ENCODE measurements around the gene OSGEP. TPM values are rescaled to one million over a fixed set of nuclear protein-coding genes. Genes with fewer than 3 reads are reported as not detected.

Gene OSGEP
- total RNA-seq, 2 experiments from 2014 or later = 35.7 to 36.8 TPM

DNA sequence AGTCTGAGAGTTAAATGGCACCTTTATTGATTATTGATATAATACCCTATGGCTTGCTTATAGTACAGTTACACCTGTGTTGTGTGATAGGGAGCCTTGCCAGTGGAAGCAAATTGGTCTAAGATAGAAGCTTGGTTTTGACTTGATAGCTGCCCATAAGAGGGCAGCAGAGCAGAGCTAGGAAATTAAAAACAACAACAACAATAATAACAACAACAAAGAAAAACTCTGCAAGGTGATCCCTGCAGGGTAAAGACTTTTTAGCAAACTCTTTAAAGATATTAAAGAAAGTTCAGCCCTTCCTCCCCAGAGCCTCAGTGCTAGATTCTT lies 32.7 kb upstream of the OSGEP start:
- Mint-ChIP-seq H3K4me3 (no peak overlapping the region), H3K4me1 (ENCODE audit: low read depth) (peaks cover 52% of the 10 kb centered on the region), H3K9me3 (no peaks in the 10 kb centered on the region), H3K27ac (no peak overlapping the region), H3K36me3 (ENCODE audit: low read depth) (no peaks in the 10 kb centered on the region), H3K27me3 (ENCODE audit: low read depth) (no peaks in the 10 kb centered on the region)
- intact Hi-C loops (cut with micrococcal nuclease) = no loop called here
- DNase-seq = no peak
- CTCF ChIA-PET = interaction anchor here (0.7 to 2.0 kb wide), 6 partner anchors 9 to 120 kb away, joined by 3 to 7 read pairs (median 3); partner anchors contain the start of gene PNP

DNA sequence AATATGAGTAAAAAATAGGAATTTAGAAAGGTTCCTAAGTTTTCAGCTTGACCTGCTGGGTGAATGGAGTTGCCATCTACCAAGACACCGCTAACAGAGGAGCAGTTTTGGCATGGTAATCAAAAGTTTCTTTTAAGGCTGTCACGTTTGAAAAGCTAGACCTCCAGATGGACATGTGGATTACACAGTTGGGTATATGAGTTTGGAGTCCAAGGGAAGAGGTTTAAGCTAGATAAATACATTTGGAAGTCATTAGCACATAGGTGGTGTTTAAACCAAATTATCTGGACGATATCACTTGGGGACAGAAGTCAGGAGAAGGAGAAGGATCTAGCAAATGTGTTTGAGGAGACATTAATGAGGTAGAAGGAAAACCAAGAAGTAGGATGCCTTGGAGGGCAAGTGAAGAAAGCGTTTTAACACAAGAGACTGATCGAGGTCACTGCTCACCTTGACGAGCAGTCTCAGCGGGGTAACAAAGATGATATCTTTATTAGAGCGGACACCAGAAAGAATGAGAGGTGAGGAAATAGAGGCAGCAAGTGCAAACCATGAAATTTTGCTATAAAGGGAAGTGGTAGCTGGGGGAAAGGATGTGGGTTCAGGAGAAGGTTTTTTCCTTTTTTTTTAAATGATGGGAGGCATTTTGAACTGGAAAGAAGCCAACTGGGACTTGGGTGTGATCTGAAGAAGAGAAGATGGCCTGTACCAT lies 32.2 kb upstream of the OSGEP start:
- DNase-seq = no peak
- CTCF ChIA-PET = interaction anchor here (1.2 to 2.0 kb wide), 5 partner anchors 9 to 121 kb away, joined by 3 to 7 read pairs (median 3); partner anchors contain the start of gene PNP
- H3K36me3 Mint-ChIP-seq (ENCODE audit: low read depth) = no peaks in the 10 kb centered on the region
- H3K27me3 Mint-ChIP-seq (ENCODE audit: low read depth) = no peaks in the 10 kb centered on the region
- intact Hi-C loops (cut with micrococcal nuclease) = no loop called here
- H3K4me1 Mint-ChIP-seq (ENCODE audit: low read depth) = peaks cover 51% of the 10 kb centered on the region
- H3K9me3 Mint-ChIP-seq = no peaks in the 10 kb centered on the region
- no peak overlapping the region for H3K4me3 Mint-ChIP-seq
- no peak overlapping the region for H3K27ac Mint-ChIP-seq

DNA sequence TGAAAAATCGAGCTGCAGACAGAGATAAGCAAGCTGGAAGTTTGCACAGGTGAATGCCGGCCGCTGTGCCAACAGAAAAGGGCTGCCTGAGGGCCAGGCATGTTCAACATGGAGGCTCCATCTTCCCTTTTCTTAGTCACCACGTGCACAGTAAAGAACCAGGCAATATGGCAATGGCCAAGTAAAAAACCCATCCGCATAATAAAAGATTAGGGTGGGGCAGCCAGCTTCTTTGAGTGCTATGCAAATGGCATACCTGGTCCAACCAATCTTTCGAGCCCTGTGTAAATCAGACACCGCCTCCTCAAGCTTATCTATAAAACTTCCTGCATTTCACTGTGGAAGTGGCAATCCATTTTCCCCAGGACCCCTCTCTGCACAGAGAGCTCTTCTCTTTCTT lies 31.3 kb upstream of the OSGEP start:
- Mint-ChIP-seq H3K36me3 (ENCODE audit: low read depth) (no peaks in the 10 kb centered on the region), H3K9me3 (no peaks in the 10 kb centered on the region), H3K4me3 (no peak overlapping the region), H3K27ac (no peak overlapping the region), H3K4me1 (ENCODE audit: low read depth) (peaks cover 44% of the 10 kb centered on the region), H3K27me3 (ENCODE audit: low read depth) (no peaks in the 10 kb centered on the region)
- intact Hi-C loops (cut with micrococcal nuclease) = no loop called here
- CTCF ChIA-PET = no interaction called here
- no peak for DNase-seq

DNA sequence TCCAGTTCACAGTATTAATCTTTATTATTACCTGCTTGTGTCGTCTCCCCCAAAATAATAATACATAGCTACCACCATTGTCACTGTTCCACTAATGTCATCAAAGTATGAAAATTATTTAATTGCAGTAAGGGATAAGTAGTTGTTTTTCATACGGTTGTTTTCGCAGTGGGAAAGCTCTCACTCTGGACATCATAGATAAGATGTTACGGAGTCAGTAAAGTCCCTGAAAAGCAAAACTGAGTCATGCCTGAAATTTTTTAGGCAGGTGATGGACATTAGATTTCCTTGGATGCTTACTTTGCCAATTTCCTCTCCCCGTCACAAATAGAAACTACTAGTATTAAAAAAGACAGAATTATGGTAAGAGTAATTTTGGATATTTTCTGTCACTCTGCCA lies 27.8 kb upstream of the OSGEP start:
- Mint-ChIP-seq H3K9me3 (no peaks in the 10 kb centered on the region), H3K27ac (no peak overlapping the region), H3K4me3 (no peak overlapping the region), H3K36me3 (ENCODE audit: low read depth) (peaks cover 14% of the 10 kb centered on the region), H3K27me3 (ENCODE audit: low read depth) (no peaks in the 10 kb centered on the region), H3K4me1 (ENCODE audit: low read depth) (peaks cover 25% of the 10 kb centered on the region)
- no peak for DNase-seq
- intact Hi-C loops (cut with micrococcal nuclease) = no loop called here
- CTCF ChIA-PET = interaction anchor here (1.2 to 1.3 kb wide), 3 partner anchors 27 to 155 kb away, joined by 3 to 6 read pairs (median 3); partner anchors contain the start of gene APEX1

DNA sequence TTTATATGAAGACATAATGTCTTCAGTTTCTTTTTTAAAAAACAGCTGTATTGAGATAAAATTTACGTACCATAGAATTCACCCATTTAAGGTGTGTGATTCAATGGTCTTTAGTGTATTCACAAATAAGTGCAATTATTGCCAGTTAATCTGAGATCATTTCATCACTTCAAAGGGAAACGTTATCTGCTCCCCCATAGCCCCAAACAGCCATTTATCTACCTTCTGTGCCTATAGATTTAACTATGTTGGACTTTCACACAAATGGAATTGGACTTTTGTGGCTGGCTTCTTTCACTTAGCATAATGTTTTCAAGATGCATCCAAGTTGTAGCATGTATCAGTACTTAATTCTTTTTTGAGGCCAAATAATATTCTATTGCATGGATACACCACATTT lies 24.3 kb upstream of the OSGEP start:
- intact Hi-C loops (cut with micrococcal nuclease) = no loop called here
- Mint-ChIP-seq H3K36me3 (ENCODE audit: low read depth) (peaks cover 48% of the 10 kb centered on the region), H3K4me1 (ENCODE audit: low read depth) (peaks cover 52% of the 10 kb centered on the region), H3K27ac (peak overlapping the region; percentile 15), H3K27me3 (ENCODE audit: low read depth) (no peaks in the 10 kb centered on the region), H3K4me3 (no peak overlapping the region), H3K9me3 (no peaks in the 10 kb centered on the region)
- DNase-seq = no peak
- CTCF ChIA-PET = interaction anchor here (0.6 to 1.2 kb wide), 2 partner anchors 9 to 47 kb away, joined by 3 read pairs; no protein-coding TSS in a partner anchor

DNA sequence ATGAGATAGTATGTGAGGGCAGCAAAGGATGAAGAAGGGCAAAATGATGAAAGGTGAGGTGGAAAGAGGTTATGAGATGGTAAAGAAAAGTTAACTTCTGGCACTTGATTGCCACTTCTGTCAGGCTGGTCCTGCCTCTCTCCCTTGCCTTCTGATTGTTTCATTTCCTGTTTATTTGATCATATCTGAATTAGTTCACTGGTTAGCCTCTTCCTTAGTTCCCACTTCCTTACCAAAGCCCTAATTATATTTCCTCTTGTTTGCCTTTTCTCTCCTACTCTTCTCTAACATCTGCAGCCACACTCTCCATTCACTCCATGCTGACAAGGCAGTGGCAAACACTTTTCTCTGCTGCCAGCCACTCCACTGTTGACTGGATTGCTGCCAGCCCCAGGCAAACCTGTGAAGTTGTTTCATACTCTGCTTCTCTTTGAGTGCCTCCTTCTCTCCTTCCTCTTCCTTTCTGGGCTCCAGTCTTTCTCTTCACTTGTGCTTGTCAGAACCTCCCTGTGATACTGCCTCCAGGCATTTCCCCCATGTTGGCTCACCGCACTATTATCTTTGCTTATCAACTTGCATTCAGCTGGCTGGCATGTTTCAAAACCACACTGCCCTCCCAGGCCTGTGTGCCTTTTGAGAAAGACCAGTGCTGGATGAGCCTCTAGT lies 22.7 kb upstream of the OSGEP start:
- CTCF ChIA-PET = interaction anchor here (2.3 kb wide), 1 partner anchor 62 kb away, joined by 11 read pairs; no protein-coding TSS in a partner anchor
- Mint-ChIP-seq H3K36me3 (ENCODE audit: low read depth) (peaks cover 57% of the 10 kb centered on the region), H3K27ac (peak overlapping the region; percentile 92), H3K4me1 (ENCODE audit: low read depth) (peaks cover 58% of the 10 kb centered on the region), H3K4me3 (peak overlapping the region; percentile 19), H3K9me3 (no peaks in the 10 kb centered on the region), H3K27me3 (ENCODE audit: low read depth) (no peaks in the 10 kb centered on the region)
- intact Hi-C loops (cut with micrococcal nuclease) = loop anchor here (1.0 kb wide), 3 partner anchors 8 to 22 kb away; partner anchors contain the start of genes APEX1 and PNP
- DNase-seq = peak; percentile 41

DNA sequence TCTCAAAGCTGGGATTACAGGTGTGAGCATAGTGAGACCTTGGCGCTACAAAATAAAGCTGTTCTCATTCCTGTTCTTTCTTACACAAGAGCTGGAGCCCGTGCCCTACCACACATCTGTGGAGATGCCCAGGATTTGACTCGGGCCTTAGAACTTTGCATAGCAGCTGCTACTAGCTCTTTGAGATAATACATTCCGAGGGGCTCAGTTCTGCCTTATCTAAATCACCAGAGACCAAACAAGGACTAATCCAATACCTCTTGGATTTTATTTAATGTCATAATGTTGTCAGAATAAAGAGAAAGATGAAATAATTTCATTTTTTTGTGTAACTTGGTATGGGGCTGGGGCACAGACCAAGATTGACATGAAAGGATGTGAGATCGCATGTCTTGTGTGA lies 22.2 kb upstream of the OSGEP start:
- peak overlapping the region; percentile 92 for H3K27ac Mint-ChIP-seq
- H3K27me3 Mint-ChIP-seq (ENCODE audit: low read depth) = no peaks in the 10 kb centered on the region
- intact Hi-C loops (cut with micrococcal nuclease) = loop anchor here (1.0 kb wide), 3 partner anchors 7 to 21 kb away; partner anchors contain the start of genes APEX1 and PNP
- H3K36me3 Mint-ChIP-seq (ENCODE audit: low read depth) = peaks cover 63% of the 10 kb centered on the region
- no peak overlapping the region for H3K4me3 Mint-ChIP-seq
- CTCF ChIA-PET = interaction anchor here (2.3 kb wide), 1 partner anchor 61 kb away, joined by 11 read pairs; no protein-coding TSS in a partner anchor
- H3K4me1 Mint-ChIP-seq (ENCODE audit: low read depth) = peaks cover 62% of the 10 kb centered on the region
- DNase-seq = no peak
- H3K9me3 Mint-ChIP-seq = no peaks in the 10 kb centered on the region

DNA sequence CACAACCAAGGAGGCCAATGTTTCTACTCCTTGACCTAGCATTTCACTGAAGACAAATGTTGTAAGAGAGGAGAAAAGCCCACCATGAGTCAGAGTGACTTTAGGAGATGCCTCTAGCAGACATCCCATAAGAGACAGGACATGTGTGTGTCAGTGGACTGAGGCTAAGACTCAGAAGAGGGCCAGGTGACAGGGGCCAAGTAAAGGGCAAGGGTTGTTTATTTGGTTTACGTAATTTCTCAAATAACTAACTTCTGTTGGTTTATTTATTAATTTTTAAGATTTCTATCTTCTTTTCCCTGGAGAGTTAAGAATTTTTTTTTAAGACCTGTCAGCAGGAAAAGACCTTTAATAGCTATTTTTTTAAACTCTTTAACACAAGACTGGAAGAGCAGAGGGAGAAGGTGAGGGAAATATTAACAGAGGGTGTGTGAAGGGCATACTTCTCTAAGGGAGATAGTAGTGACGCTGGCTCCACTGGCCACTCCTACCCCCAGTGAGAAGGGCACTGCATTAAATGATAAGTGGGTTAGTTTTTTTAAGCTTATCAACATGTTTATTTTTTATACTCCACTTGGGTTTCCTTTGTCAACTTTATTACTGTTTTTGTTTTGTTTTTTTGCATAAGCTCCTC lies 18.0 kb upstream of the OSGEP start:
- no peak for DNase-seq
- Mint-ChIP-seq H3K4me1 (ENCODE audit: low read depth) (peaks cover 69% of the 10 kb centered on the region), H3K9me3 (no peaks in the 10 kb centered on the region), H3K27ac (peak overlapping the region; percentile 62), H3K36me3 (ENCODE audit: low read depth) (peaks cover 70% of the 10 kb centered on the region), H3K27me3 (ENCODE audit: low read depth) (no peaks in the 10 kb centered on the region), H3K4me3 (peak overlapping the region; percentile 63)
- intact Hi-C loops (cut with micrococcal nuclease) = no loop called here
- CTCF ChIA-PET = no interaction called here

DNA sequence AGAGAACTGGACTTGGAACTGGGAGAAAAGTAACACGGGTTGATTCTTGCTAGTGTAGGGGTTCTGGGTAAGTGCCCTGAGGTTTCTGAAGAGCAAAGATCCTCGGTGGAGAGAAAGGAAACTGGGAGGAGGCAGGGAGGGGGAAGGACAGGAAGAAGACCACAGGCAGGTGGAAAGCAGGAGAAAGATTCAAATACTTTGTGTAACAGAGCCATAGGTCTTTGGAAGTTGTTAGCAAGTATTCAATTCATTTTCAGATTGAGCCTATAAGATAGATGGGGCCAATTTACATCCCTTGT lies 15.9 kb upstream of the OSGEP start:
- intact Hi-C loops (cut with micrococcal nuclease) = loop anchor here (1.0 kb wide), 3 partner anchors 15 to 29 kb away; partner anchors contain the start of gene APEX1
- CTCF ChIA-PET = interaction anchor here (1.1 to 1.6 kb wide), 6 partner anchors 14 to 143 kb away, joined by 3 to 7 read pairs (median 3); partner anchors contain the start of gene TEP1
- no peak for DNase-seq
- peaks cover 48% of the 10 kb centered on the region for H3K4me1 Mint-ChIP-seq (ENCODE audit: low read depth)
- H3K4me3 Mint-ChIP-seq = peak overlapping the region; percentile 88
- no peaks in the 10 kb centered on the region for H3K27me3 Mint-ChIP-seq (ENCODE audit: low read depth)
- H3K27ac Mint-ChIP-seq = peak overlapping the region; percentile 97
- peaks cover 50% of the 10 kb centered on the region for H3K36me3 Mint-ChIP-seq (ENCODE audit: low read depth)
- no peaks in the 10 kb centered on the region for H3K9me3 Mint-ChIP-seq

DNA sequence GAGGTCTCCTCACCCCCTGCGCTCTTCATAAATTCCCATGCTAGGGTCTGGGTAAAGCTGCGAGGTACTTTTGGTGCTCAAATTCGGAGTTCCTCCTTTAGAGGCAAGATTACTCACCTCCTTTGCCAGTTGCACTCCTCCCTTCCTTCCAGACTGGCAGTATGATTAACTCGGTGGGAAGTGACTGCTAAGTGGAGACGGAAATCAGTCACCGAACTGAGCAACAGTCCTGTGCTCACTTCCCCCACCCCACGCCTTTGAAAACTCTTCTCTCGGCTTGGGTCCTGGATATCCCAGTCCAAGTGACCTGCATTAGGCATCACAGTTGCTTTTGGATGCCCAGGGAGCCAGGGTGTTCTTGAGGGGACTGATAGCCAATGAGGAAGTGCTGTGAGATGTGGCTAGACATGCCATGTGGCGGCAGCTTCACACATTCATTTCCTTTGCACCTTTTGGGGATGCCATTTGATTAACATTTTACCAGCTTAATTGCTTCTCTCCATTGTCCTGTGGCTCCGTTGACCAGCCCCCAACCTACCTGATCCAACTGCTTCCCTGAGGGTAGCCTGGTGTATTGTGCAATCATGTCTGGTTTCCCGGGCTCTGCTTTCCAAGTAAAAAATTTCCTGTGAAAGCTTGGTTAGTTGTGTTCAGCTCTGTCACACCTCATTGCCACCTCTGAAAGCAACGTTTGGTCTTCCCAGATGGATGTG lies 15.4 kb upstream of the OSGEP start:
- Mint-ChIP-seq H3K9me3 (no peaks in the 10 kb centered on the region), H3K27me3 (ENCODE audit: low read depth) (no peaks in the 10 kb centered on the region), H3K36me3 (ENCODE audit: low read depth) (peaks cover 44% of the 10 kb centered on the region), H3K4me3 (peak overlapping the region; percentile 88), H3K27ac (peak overlapping the region; percentile 97), H3K4me1 (ENCODE audit: low read depth) (peaks cover 43% of the 10 kb centered on the region)
- intact Hi-C loops (cut with micrococcal nuclease) = loop anchor here (1.0 to 10.0 kb wide), 11 partner anchors 7 to 505 kb away; partner anchors contain the start of genes APEX1, PARP2 and PIP4P1
- CTCF ChIA-PET = interaction anchor here (1.1 to 1.6 kb wide), 6 partner anchors 14 to 137 kb away, joined by 3 to 7 read pairs (median 4); partner anchors contain the start of gene TEP1
- DNase-seq = peak; percentile 84

DNA sequence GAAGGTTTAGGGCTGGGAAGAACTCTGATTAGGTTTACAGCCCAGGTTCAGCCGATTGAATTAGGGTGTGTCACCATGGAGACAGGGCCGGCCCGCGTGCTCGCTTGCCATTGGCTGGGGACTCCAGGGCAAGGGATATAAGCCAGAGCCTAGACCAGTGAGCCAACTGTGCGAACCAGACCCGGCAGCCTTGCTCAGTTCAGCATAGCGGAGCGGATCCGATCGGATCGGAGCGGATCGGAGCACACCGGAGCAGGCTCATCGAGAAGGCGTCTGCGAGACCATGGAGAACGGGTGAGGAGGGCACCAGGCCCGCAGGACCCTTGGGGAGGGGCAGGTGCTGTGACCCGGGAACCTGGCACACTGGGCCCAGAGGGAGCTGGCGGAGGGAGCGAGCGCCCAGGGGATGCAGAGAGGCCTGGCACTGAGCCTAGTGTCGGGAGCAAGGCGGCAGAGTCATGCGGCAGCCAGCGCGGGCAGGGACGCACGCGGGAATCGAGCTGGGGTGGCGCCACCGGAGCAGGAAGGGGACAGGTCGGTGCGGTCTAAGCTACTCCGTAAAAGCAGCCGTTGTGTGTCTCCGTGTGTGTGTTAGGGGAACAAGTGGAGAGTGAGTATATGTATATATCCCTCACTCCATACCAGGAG lies 14.8 kb upstream of the OSGEP start, which contains the start of gene PNP:
TSS of gene PNP (plus strand) at position 165 of the 648 bp plus-strand sequence. CDS start at position 284, 119 bp downstream.
- peak; percentile 91 for DNase-seq
- Mint-ChIP-seq H3K4me1 (ENCODE audit: low read depth) (peaks cover 36% of the 10 kb centered on the region), H3K36me3 (ENCODE audit: low read depth) (peaks cover 38% of the 10 kb centered on the region), H3K27me3 (ENCODE audit: low read depth) (no peaks in the 10 kb centered on the region), H3K4me3 (peak within 1 kb of the TSS; percentile 88), H3K9me3 (no peaks in the 10 kb centered on the region), H3K27ac (peak within 1 kb of the TSS; percentile 97)
- intact Hi-C loops (cut with micrococcal nuclease) = loop anchor here (1.0 to 10.0 kb wide), 8 partner anchors 8 to 505 kb away; partner anchors contain the start of genes PARP2 and PIP4P1
- CTCF ChIA-PET = interaction anchor here (0.9 to 1.6 kb wide), 6 partner anchors 13 to 138 kb away, joined by 3 to 7 read pairs (median 5); partner anchors contain the start of genes APEX1 and OSGEP
